RWPE2 (cell line): Measurements from ENCODE around the gene ERBB4.

ENCODE experiments used
- ATAC-seq: fragments of 200-7000 bp; cut with Tn5 transposase; 3 replicates; pipeline ENCODE4 v1.9.1; 2021; ENCODE audit warnings: low read depth
- DNase-seq: peaks from one replicate; pipeline ENCODE4 v3.0.0-alpha.2; 2020; ENCODE audit warnings: low spot score
- H3K27ac ChIP-seq: fragments of 450-650 bp; 2 replicates; pipeline ENCODE4 v1.5.1; 2017; ENCODE audit warnings: mild to moderate bottlenecking; ENCODE audit not compliant: poor library complexity, severe bottlenecking
- H3K27me3 ChIP-seq: fragments of 250-450 bp; sonication (Bioruptor Pico); 2 replicates; pipeline ENCODE4 v1.5.1; 2021; ENCODE audit warnings: mild to moderate bottlenecking, moderate library complexity; ENCODE audit not compliant: insufficient read depth, poor library complexity, severe bottlenecking
- H3K36me3 ChIP-seq: fragments of 250-450 bp; sonication (Bioruptor Pico); 2 replicates; pipeline ENCODE4 v1.5.1; 2020; ENCODE audit warnings: low read depth, mild to moderate bottlenecking, moderate library complexity
- H3K4me1 ChIP-seq: fragments of 250-450 bp; sonication (Bioruptor Pico); 2 replicates; pipeline ENCODE4 v1.5.1; 2021; ENCODE audit warnings: mild to moderate bottlenecking, moderate library complexity; ENCODE audit not compliant: insufficient read depth, poor library complexity, severe bottlenecking
- H3K4me3 ChIP-seq: fragments of 250-450 bp; sonication (Bioruptor Pico); 2 replicates; pipeline ENCODE4 v1.5.1; 2021; ENCODE audit warnings: mild to moderate bottlenecking, moderate library complexity; ENCODE audit not compliant: severe bottlenecking
- H3K9me3 ChIP-seq: fragments of 250-450 bp; sonication (Bioruptor Pico); 2 replicates; pipeline ENCODE4 v1.5.1; 2021; ENCODE audit warnings: mild to moderate bottlenecking, moderate library complexity; ENCODE audit not compliant: severe bottlenecking
- TF ChIP-seq, protein P1 (sequence below): fragments of 450-650 bp; IDR thresholded peaks from one replicate; pipeline ENCODE4 v1.5.1; 2017; ENCODE audit warnings: mild to moderate bottlenecking, moderate library complexity; ENCODE audit not compliant: poor library complexity, severe bottlenecking

Gene ERBB4

DNA sequence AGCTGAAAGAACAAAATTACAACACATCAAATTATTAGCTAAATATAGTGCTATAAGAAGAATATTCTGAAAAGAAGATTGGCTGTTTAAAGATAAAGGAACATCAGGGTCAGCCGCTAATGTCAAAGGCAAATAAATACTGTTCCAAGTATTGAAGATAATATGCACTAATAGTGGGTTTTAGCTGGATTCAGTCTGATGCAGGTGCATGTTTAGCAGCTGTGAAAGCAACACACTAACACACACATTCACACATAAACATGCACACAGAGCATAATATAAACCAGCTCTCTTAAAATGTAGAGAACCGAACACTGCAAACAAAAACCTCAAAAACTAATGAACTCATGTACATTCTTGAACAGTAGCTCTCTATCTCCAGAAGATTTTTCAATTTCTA is 634.6 kb downstream of the ERBB4 start:
- H3K4me1 ChIP-seq = no peaks in the 10 kb centered on the region
- TF ChIP-seq, protein P1, sequence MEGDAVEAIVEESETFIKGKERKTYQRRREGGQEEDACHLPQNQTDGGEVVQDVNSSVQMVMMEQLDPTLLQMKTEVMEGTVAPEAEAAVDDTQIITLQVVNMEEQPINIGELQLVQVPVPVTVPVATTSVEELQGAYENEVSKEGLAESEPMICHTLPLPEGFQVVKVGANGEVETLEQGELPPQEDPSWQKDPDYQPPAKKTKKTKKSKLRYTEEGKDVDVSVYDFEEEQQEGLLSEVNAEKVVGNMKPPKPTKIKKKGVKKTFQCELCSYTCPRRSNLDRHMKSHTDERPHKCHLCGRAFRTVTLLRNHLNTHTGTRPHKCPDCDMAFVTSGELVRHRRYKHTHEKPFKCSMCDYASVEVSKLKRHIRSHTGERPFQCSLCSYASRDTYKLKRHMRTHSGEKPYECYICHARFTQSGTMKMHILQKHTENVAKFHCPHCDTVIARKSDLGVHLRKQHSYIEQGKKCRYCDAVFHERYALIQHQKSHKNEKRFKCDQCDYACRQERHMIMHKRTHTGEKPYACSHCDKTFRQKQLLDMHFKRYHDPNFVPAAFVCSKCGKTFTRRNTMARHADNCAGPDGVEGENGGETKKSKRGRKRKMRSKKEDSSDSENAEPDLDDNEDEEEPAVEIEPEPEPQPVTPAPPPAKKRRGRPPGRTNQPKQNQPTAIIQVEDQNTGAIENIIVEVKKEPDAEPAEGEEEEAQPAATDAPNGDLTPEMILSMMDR = no peak
- no peaks in the 10 kb centered on the region for H3K36me3 ChIP-seq
- H3K27me3 ChIP-seq = no peaks in the 10 kb centered on the region
- no peaks in the 10 kb centered on the region for H3K9me3 ChIP-seq
- no peak for DNase-seq
- H3K27ac ChIP-seq = no peak overlapping the region
- no peak overlapping the region for H3K4me3 ChIP-seq
- ATAC-seq = no peak

DNA sequence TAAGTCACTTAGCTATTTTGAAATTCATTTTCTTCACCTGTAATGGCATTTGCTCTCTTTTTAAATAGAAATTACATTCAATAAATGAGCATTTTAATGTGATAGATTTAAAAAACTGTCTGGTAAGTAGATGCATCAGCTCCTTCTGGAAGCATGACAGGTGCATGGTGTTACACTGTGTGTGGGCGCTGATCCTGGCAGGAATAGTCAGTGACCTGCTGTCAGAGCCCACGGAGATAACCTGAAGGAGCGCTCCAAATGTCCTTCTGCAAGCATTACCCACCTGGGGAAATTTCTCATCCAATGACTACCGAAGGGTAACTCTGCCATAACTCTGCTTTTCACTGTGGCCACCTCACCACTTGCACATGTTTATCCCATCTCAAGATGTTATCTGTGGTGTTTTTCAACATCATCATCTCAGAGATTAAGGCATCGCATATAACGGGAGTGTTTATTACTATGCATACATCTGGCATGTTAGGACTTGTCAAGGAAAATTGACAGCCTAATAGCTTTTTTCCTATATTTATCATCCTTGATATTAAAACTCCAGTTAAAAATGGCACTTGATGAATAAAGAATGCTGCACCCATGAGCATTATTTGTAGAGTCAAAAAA is 637.3 kb downstream of the ERBB4 start:
- no peak overlapping the region for H3K27ac ChIP-seq
- ATAC-seq = no peak
- H3K9me3 ChIP-seq = no peaks in the 10 kb centered on the region
- H3K4me1 ChIP-seq = no peaks in the 10 kb centered on the region
- H3K36me3 ChIP-seq = no peaks in the 10 kb centered on the region
- no peak overlapping the region for H3K4me3 ChIP-seq
- no peak for DNase-seq
- TF ChIP-seq, protein P1 = no peak
- H3K27me3 ChIP-seq = no peaks in the 10 kb centered on the region

DNA sequence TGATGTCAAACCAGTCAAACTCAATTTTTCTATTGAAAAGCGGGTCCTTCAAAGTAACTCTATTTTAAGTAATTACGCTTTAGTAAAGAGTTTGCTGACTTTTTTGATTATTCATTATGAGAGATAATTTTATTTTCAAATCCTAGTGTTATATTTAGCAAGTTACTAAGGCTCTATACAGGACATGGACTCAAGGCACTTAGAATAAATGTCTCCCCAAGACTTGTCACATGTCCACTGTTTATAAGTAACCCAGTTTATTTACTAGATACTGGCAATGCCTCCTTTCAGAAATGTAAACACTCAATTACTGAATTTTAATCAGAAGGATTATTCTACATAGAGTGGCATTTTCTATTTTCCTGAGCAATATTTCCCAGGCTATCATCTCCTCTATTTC is 638.1 kb downstream of the ERBB4 start:
- ATAC-seq (no peak), DNase-seq (no peak)
- Histone ChIP-seq H3K27me3 (no peaks in the 10 kb centered on the region), H3K36me3 (no peaks in the 10 kb centered on the region), H3K9me3 (no peaks in the 10 kb centered on the region), H3K4me1 (no peaks in the 10 kb centered on the region), H3K4me3 (no peak overlapping the region), H3K27ac (no peak overlapping the region)
- TF ChIP-seq, protein P1 = no peak

DNA sequence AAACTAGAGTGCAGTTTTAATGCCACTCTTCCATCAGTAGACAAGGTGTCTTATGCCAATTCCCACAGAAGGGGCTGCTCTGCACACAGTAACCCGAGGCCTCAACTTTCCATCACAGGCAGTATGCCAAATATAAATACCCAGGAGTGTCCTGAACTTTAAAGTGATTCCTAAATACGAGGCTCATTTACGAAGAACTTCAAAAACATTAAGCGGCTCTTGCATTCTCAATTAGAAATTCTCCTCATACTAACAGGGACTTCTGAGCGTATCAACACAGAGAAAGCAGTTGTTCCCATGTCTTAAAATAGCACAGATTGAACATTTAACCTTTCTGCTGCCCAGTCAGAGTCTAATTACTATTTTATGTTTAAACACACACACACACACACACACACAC is 638.6 kb downstream of the ERBB4 start:
- Histone ChIP-seq H3K36me3 (no peaks in the 10 kb centered on the region), H3K27me3 (no peaks in the 10 kb centered on the region), H3K9me3 (no peaks in the 10 kb centered on the region), H3K4me1 (no peaks in the 10 kb centered on the region), H3K4me3 (no peak overlapping the region), H3K27ac (no peak overlapping the region)
- ATAC-seq (no peak), DNase-seq (no peak)
- TF ChIP-seq, protein P1 = no peak

DNA sequence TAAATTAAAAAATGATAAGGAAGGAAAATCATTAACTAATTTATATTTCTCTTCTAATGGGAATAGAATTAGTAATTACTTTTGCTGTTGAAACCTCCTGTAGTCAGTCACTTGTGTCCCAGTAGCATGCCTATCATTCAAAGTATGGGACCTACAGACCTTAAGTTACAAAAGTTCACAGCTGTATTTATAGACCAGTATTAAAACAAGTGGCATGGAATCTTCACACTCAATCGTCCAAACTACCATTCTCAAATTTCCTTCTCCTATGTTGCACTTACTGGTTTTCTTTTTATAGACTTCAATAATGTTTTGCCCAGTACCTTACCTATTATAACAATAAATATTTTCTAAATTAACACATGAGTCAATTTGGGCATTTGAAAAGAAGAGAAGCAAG is 639.9 kb downstream of the ERBB4 start:
- Histone ChIP-seq H3K4me3 (no peak overlapping the region), H3K27me3 (no peaks in the 10 kb centered on the region), H3K4me1 (no peaks in the 10 kb centered on the region), H3K27ac (no peak overlapping the region), H3K36me3 (no peaks in the 10 kb centered on the region), H3K9me3 (no peaks in the 10 kb centered on the region)
- ATAC-seq = no peak
- DNase-seq = no peak
- TF ChIP-seq, protein P1 = no peak
